GM19043 (cell line): ENCODE data around the gene CACNA1H.
"Not testable (repeated sequence)": the region's sequence is repeated elsewhere in the genome, so short reads cannot be mapped to it uniquely, and the experiment has no call there.

Experiments
- ATAC-seq: cut with Tn5 transposase; IDR thresholded peaks from one replicate; pipeline ENCODE4 v1.9.1; 2021; ENCODE audit warnings: low read depth; ENCODE audit not compliant: unreplicated experiment

Gene CACNA1H

DNA sequence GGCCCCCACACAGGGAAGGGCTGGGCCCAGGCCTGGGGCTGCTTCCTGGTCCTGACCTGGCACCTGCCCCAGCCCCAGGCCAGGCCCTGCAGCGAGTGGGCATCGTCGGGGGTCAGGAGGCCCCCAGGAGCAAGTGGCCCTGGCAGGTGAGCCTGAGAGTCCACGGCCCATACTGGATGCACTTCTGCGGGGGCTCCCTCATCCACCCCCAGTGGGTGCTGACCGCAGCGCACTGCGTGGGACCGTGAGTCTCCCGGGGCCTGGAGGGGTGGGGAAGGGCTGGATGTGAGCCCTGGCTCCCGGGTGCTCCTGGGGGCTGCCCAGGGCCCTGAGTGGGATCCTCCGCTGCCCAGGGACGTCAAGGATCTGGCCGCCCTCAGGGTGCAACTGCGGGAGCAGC, 88.2 kb downstream of the CACNA1H start:
- not testable (repeated sequence) for ATAC-seq

- not testable (repeated sequence) for ATAC-seq
These were observed 90.5 kb downstream of the CACNA1H start for GRCh38 chr16:1243363-1243762.

GRCh38 chr16:1243907-1244850, 91.3 kb downstream of the CACNA1H start:
- not testable (repeated sequence) for ATAC-seq

DNA sequence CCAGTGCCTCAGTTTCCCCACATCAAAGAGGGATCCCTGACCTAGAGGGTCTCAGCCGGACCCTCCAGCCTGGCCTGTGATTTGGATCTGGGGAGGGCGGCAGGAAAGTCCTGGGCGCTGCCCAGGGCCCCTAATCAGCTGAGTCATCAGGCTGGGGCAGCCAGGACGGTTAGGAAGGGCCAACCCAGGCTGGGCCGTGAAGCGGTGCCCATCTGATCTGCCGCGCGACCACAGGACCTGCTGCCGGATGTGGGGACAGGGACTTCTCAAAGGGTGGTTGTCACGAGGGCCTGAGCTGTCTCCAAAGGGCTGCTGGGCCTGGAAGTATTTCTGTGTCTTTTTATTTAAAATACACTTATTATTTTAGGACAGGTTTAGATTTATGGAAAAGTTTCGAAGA, 92.0 kb downstream of the CACNA1H start:
- no peak for ATAC-seq

GRCh38 chr16:1245452-1246020, 92.6 kb downstream of the CACNA1H start:
- ATAC-seq = no peak

- ATAC-seq = not testable (repeated sequence)
These were observed 95.1 kb downstream of the CACNA1H start for GRCh38 chr16:1247903-1248537.

DNA sequence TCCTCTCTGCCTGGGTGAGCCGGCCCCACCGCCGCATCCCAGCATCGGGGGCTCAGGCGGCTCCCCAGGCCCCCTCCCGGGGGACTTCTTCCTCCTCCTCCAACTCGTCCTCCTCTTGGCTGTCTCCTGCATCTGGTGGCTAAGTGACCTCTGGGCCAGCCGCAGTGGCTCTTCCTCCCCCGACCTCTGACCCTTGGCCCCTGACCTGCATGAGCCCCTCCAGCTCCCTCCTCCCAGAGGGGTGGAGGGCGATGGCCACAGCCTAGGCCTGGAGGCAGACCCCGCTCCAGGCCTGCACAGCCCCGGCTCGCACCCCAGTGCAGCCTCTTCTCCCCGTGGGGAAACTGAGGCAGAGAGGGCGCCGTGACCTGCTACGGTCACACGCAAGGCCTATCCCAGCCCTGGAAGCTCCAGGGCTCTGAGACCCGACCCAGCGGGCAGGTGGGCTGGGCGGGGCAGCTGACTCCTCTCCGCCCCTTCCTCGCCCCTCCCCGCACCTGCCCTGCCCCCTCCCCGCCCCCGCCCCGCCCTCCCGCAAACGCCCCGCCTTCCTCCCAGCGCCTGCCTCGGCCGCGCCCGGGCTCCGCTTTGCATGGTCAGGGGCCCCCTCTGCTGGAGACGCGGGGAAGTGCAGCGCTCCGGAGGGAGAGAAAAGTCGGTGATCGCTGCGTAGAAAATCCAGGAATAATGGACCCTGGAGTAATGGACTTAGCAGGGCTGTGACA, 96.3 kb downstream of the CACNA1H start:
- not testable (repeated sequence) for ATAC-seq

- ATAC-seq = not testable (repeated sequence)
These were observed 100.9 kb downstream of the CACNA1H start for GRCh38 chr16:1253701-1254364.

DNA sequence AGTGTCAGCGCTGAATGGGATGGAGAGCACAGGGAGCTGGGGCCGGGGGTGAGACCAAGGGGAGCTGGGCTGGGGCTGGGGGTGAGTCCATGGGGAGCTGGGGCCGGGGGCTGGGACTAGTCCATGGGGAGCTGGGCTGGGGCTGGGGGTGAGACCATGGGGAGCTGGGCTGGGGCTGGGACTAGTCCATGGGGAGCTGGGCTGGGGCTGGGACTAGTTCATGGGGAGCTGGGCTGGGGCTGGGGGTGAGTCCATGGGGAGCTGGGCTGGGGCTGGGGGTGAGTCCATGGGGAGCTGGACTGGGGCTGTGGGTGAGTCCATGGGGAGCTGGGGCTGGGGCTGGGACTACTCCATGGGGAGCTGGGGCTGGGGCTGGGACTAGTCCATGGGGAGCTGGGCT, 101.9 kb downstream of the CACNA1H start:
- not testable (repeated sequence) for ATAC-seq

- not testable (repeated sequence) for ATAC-seq
These were observed 102.6 kb downstream of the CACNA1H start, which contains the start of gene TPSD1 for GRCh38 chr16:1255276-1256122. Gene TPSD1, plus strand, starts transcription at chr16:1256069. Its CDS starts 212 bp downstream, at chr16:1256281.

- ATAC-seq = not testable (repeated sequence)
These were observed 103.5 kb downstream of the CACNA1H start for GRCh38 chr16:1256296-1256873.

DNA sequence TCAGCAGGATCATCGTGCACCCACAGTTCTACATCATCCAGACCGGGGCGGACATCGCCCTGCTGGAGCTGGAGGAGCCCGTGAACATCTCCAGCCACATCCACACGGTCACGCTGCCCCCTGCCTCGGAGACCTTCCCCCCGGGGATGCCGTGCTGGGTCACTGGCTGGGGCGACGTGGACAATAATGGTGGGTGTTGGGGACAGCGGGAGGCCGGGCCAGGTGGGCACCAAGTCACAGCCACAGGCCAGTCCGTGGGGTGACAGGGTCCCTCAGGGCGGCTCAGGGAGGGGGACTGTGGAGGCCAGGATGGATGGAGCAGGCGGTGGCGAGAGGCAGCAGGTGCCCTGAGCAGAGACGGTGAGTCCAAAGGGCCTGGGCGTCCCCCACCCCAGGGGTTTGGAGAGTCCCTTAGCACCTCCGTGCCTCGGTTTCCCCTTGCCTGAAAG, 104.0 kb downstream of the CACNA1H start:
- no peak for ATAC-seq

GRCh38 chr16:1257561-1258224, 104.8 kb downstream of the CACNA1H start:
- no peak for ATAC-seq

GRCh38 chr16:1258225-1258600, 105.3 kb downstream of the CACNA1H start:
- ATAC-seq = no peak

DNA sequence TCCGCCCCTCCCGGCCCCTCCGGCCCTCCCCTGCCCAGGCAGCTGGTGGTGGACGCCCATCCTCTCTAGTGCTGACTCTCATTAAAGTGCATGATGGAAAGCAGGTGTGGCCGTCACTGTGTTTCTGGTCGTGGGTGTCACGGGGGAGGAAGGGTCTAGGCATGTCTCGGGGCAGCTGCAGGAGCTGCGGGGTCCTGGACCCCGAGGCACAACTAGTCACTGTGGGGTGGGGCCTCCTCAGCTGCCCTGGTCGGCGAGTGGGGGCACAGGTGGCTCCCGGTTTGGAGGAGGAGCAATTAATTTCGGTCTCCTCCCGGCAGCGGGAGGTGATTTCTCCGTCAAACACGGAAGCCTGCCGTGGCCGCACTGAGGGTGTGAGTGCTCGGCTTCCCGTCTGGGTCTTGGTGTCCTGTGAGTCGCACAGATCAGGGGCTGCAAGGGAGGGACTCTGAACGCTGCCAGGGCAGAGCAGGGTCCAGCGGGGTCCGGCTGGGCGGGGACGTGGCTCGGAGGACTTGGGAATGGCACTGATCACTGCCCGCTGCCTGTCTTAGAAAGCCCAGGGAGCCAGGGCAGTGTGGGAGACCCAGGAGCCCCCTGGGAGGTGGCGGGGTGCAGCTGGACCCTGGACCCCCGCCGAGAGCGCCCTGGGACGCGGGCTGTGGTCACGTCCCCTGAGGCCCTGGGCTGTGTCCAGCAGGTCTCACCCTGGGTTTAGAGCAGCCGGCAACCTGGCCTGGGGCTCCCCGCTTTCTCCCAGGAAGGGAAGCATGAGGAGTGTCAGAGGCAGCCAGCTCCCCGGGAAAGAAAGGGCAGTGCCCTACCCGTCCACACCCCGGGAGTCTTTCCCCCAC, 106.2 kb downstream of the CACNA1H start:
- no peak for ATAC-seq

- no peak for ATAC-seq
These were observed 106.8 kb downstream of the CACNA1H start for GRCh38 chr16:1259760-1260068.

- ATAC-seq = no peak
These were observed 107.3 kb downstream of the CACNA1H start for GRCh38 chr16:1260101-1260680.
